ENCODE measurements around the gene ACTN1. TPM values are rescaled to one million over a fixed set of nuclear protein-coding genes. Genes with fewer than 3 reads are reported as not detected.
A peak's percentile ranks its signal among the peaks of the same experiment; 100 is the strongest.

The ACTN1 gene
- total and polyA plus RNA-seq, 7 experiments from 2014 or later, result 41.3 to 390 (median 227) TPM

DNA sequence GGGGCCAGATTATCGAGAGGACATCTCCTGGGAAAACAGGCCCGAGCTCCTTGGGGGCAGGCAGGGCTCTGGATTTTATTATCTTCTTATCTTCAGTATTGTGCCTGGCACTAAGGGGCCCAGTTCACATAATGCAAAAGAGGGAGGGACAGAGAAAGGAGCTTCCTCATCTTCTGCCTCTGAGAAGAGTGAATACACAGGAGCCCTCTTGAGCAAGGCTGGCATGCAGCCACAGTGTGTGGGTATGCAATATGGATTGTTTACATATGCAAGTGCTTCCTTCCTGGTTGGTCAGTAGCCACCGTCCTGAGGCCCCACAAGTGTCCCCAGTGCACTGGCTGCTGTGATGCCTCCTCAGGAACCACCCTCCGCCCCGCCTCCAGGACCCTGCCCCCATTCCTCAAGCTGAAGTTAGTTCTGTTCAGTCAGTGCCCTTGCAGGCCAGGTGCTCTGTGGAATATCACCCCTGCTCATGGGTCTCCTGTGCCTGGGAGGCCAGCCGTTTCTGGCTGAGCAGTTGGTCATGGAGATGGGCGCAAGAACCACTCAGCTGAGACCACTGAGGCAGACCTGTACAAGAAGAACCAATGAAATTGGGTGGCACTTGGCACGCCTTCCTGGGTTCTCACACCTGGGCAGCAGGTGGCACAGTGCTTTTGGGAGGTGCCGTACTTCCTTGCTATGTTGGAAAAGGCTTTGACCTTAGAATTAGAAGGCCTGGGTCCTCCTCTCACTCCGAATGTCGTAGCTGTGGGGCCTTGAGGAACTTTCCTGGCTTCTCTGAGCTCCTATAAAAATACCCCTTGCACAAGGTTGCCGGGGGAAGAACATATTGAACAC is 35.1 kb upstream of the ACTN1 start:
- DNase-seq (no peak), ATAC-seq (peak; percentile 90)
- H3K27ac ChIP-seq (ENCODE audit: low read depth, low read length), result no peak overlapping the region
- no peaks in the 10 kb centered on the region for H3K27me3 ChIP-seq (ENCODE audit: control insufficient read depth in 2 of 2, insufficient read depth in 2 of 2, low read length in 2 of 2)
- intact Hi-C loops (cut with micrococcal nuclease), result no loop called here
- POLR2A ChIA-PET, result no interaction called here
- H3K36me3 ChIP-seq (ENCODE audit: control insufficient read depth in 2 of 3, insufficient read depth in 3 of 3, low read length in 3 of 3), result no peaks in the 10 kb centered on the region
- Mint-ChIP-seq H3K4me3 (no peak overlapping the region), H3K36me3 (peaks cover 0 to 2% (median 0%) of the 10 kb centered on the region in 5 donors), H3K27ac (no peak overlapping the region), H3K9me3 (peaks cover 0 to 2% (median 0%) of the 10 kb centered on the region in 11 donors), H3K27me3 (peaks cover 0 to 3% (median 0%) of the 10 kb centered on the region in 5 donors), H3K4me1 (peaks cover 0 to 16% (median 12%) of the 10 kb centered on the region in 7 donors)
- peaks cover 0 to 3% of the 10 kb centered on the region in 2 donors for H3K4me1 ChIP-seq (ENCODE audit: control insufficient read depth in 2 of 2, insufficient read depth in 2 of 2, low read length in 2 of 2)
- H3K9me3 ChIP-seq (ENCODE audit: control insufficient read depth in 2 of 3, low read length in 3 of 3), result no peaks in the 10 kb centered on the region
- CTCF ChIA-PET, result no interaction called here
- no peak overlapping the region for H3K4me3 ChIP-seq (ENCODE audit: low read length)

DNA sequence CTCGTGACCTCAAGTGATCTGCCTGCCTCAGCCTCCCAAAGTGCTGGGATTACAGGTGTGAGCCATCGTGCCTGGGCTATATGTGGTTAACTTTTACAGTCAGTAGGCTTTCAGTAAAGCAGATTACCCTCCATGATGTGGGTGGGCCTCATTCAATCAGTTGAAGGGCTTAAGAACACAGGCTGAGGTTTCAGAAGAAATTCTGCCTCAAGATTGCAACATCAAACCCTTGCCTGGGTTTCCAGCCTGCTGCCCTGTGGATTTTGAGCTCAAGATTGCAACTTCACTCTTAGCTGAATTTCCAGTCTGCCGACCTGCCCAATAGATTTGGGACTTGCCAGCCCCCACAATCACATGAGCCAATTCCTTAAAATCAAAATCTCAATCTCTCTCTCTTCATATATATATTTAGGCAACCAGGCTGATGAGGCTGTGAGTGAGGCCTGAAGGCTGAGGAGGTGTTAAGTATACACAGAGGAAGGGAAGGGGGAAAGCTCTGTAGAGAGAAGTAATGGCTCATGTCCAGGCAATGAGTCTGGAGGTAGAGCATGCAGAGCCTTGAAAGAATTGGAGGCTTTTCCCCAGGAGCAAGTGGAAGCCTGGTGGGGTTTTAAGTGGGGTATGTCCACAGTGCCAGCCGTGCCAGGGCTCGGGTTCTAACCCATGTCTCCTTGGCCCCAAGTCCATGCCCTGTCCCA is 33.3 kb upstream of the ACTN1 start:
- H3K9me3 Mint-ChIP-seq, result peaks cover 0 to 2% (median 0%) of the 10 kb centered on the region in 11 donors
- ChIA-PET CTCF (interaction anchor here (0.6 to 1.2 kb wide), 2 partner anchors 56 to 101 kb away, joined by 3 to 6 read pairs; no protein-coding TSS in a partner anchor), POLR2A (interaction anchor here (0.9 kb wide), 1 partner anchor 36 kb away, joined by 3 read pairs; no protein-coding TSS in a partner anchor)
- H3K27me3 ChIP-seq (ENCODE audit: control insufficient read depth in 2 of 2, insufficient read depth in 2 of 2, low read length in 2 of 2), result no peaks in the 10 kb centered on the region
- peaks cover 0 to 16% (median 12%) of the 10 kb centered on the region in 7 donors for H3K4me1 Mint-ChIP-seq
- peak overlapping the region in 2 of 9 donors; percentile 34 to 65 for H3K27ac Mint-ChIP-seq
- no peaks in the 10 kb centered on the region for H3K36me3 ChIP-seq (ENCODE audit: control insufficient read depth in 2 of 3, insufficient read depth in 3 of 3, low read length in 3 of 3)
- no peak overlapping the region for H3K4me3 Mint-ChIP-seq
- peaks cover 0 to 2% (median 0%) of the 10 kb centered on the region in 5 donors for H3K36me3 Mint-ChIP-seq
- DNase-seq, result no peak
- H3K4me3 ChIP-seq (ENCODE audit: low read length), result no peak overlapping the region
- ATAC-seq, result no peak
- no peaks in the 10 kb centered on the region for H3K9me3 ChIP-seq (ENCODE audit: control insufficient read depth in 2 of 3, low read length in 3 of 3)
- H3K27ac ChIP-seq (ENCODE audit: low read depth, low read length), result no peak overlapping the region
- no peaks in the 10 kb centered on the region for H3K27me3 Mint-ChIP-seq
- H3K4me1 ChIP-seq (ENCODE audit: control insufficient read depth in 2 of 2, insufficient read depth in 2 of 2, low read length in 2 of 2), result peaks cover 0 to 3% of the 10 kb centered on the region in 2 donors
- intact Hi-C loops (cut with micrococcal nuclease), result no loop called here

DNA sequence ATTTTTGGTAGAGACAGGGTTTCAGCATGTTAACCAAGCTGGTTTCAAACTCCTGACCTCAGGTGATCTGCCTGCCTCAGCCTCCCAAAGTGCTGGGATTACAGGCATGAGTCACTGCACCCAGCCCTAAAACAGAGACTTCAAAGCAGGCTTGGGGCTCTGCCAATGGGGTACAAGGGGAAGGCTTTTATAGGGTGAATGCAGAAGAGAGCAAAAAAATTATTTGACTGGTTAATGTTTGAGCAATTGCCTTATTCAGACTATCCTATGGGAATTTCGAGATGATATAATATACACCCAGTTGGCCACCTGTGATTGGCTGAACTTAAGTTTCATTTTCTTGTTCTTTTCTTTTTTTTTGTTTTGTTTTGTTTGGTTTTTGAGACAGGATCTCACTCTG is 31.5 kb upstream of the ACTN1 start:
- Histone ChIP-seq H3K36me3 (ENCODE audit: control insufficient read depth in 2 of 3, insufficient read depth in 3 of 3, low read length in 3 of 3) (no peaks in the 10 kb centered on the region), H3K4me3 (ENCODE audit: low read length) (no peak overlapping the region), H3K9me3 (ENCODE audit: control insufficient read depth in 2 of 3, low read length in 3 of 3) (no peaks in the 10 kb centered on the region), H3K27ac (ENCODE audit: low read depth, low read length) (no peak overlapping the region), H3K27me3 (ENCODE audit: control insufficient read depth in 2 of 2, insufficient read depth in 2 of 2, low read length in 2 of 2) (no peaks in the 10 kb centered on the region), H3K4me1 (ENCODE audit: control insufficient read depth in 2 of 2, insufficient read depth in 2 of 2, low read length in 2 of 2) (peaks cover 0 to 3% of the 10 kb centered on the region in 2 donors)
- Mint-ChIP-seq H3K4me3 (no peak overlapping the region), H3K27ac (peak overlapping the region in 4 of 9 donors; percentile 28 to 69 (median 49)), H3K36me3 (peaks cover 0 to 2% (median 0%) of the 10 kb centered on the region in 5 donors), H3K27me3 (no peaks in the 10 kb centered on the region), H3K4me1 (peaks cover 0 to 17% (median 9%) of the 10 kb centered on the region in 7 donors), H3K9me3 (peaks cover 0 to 2% (median 0%) of the 10 kb centered on the region in 11 donors)
- ATAC-seq (no peak), DNase-seq (no peak)
- ChIA-PET CTCF (no interaction called here), POLR2A (no interaction called here)
- intact Hi-C loops (cut with micrococcal nuclease), result loop anchor here in 1 of 2 donors (2.0 kb wide), 1 partner anchor 100 kb away; no protein-coding TSS in a partner anchor

DNA sequence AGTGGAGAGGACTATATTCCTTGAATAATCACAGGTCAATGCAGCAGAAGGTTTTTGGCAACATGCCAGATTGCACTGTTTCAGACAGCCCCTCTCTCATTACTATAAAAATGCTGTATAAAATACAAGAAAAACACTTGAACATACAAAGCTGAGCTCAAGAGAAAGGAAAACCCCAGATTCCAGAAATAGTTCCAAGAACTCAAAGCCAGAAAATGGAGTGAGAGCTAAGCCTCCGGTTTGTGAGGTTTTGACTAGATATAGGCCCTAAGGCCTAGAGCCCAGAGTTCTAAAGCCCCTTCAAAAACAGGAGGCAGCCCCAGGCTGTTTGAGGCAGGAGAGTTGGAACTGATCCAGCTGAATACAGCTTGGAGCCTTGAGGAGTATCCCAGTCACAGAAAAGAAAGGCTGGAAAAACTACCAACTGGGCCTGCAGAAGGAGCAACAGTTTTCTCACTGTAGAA is 29.4 kb upstream of the ACTN1 start:
- Histone ChIP-seq H3K4me3 (ENCODE audit: low read length) (no peak overlapping the region), H3K27ac (ENCODE audit: low read depth, low read length) (no peak overlapping the region), H3K9me3 (ENCODE audit: control insufficient read depth in 2 of 3, low read length in 3 of 3) (no peaks in the 10 kb centered on the region), H3K36me3 (ENCODE audit: control insufficient read depth in 2 of 3, insufficient read depth in 3 of 3, low read length in 3 of 3) (no peaks in the 10 kb centered on the region), H3K4me1 (ENCODE audit: control insufficient read depth in 2 of 2, insufficient read depth in 2 of 2, low read length in 2 of 2) (peaks cover 0 to 3% of the 10 kb centered on the region in 2 donors), H3K27me3 (ENCODE audit: control insufficient read depth in 2 of 2, insufficient read depth in 2 of 2, low read length in 2 of 2) (no peaks in the 10 kb centered on the region)
- peak overlapping the region in 1 of 9 donors; percentile 10 for H3K27ac Mint-ChIP-seq
- no peak overlapping the region for H3K4me3 Mint-ChIP-seq
- POLR2A ChIA-PET, result interaction anchor here (0.6 kb wide), 1 partner anchor 9 kb away, joined by 3 read pairs; no protein-coding TSS in a partner anchor
- CTCF ChIA-PET, result no interaction called here
- no peak for ATAC-seq
- DNase-seq, result no peak
- peaks cover 0 to 2% (median 0%) of the 10 kb centered on the region in 11 donors for H3K9me3 Mint-ChIP-seq
- H3K27me3 Mint-ChIP-seq, result peaks cover 0 to 5% (median 0%) of the 10 kb centered on the region in 5 donors
- H3K4me1 Mint-ChIP-seq, result peaks cover 3 to 12% (median 9%) of the 10 kb centered on the region in 7 donors
- intact Hi-C loops (cut with micrococcal nuclease), result no loop called here
- peaks cover 0 to 2% (median 0%) of the 10 kb centered on the region in 5 donors for H3K36me3 Mint-ChIP-seq

DNA sequence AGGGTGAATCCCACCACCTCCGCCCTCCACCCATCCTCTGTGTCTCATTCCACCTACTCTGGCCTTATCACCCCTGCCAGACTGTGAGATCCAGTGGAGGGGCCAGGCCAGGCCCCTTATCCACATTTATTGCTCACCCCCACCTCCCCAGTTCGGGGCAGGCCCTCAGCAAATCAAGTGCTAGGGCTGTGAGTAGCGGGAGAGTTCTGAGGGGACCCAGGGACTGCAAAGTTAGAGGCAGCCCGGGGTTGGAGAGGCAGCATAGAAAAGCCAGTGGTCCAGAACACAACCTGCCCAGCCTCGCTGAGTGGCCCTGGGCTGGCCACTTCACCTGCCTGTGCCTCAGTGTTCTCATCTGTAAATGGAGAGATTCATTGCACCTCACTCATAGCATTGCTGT is 27.2 kb upstream of the ACTN1 start:
- H3K27ac ChIP-seq (ENCODE audit: low read depth, low read length), result no peak overlapping the region
- Mint-ChIP-seq H3K27me3 (peaks cover 0 to 5% (median 0%) of the 10 kb centered on the region in 5 donors), H3K27ac (no peak overlapping the region), H3K9me3 (peaks cover 0 to 2% (median 0%) of the 10 kb centered on the region in 11 donors), H3K4me1 (peaks cover 7 to 16% (median 11%) of the 10 kb centered on the region in 7 donors), H3K36me3 (peaks cover 0 to 2% (median 0%) of the 10 kb centered on the region in 5 donors), H3K4me3 (no peak overlapping the region)
- no peaks in the 10 kb centered on the region for H3K36me3 ChIP-seq (ENCODE audit: control insufficient read depth in 2 of 3, insufficient read depth in 3 of 3, low read length in 3 of 3)
- CTCF ChIA-PET, result interaction anchor here (6.5 kb wide), 1 partner anchor 96 kb away, joined by 54 read pairs; no protein-coding TSS in a partner anchor
- intact Hi-C loops (cut with micrococcal nuclease), result no loop called here
- ATAC-seq (no peak), DNase-seq (no peak)
- no peak overlapping the region for H3K4me3 ChIP-seq (ENCODE audit: low read length)
- H3K27me3 ChIP-seq (ENCODE audit: control insufficient read depth in 2 of 2, insufficient read depth in 2 of 2, low read length in 2 of 2), result no peaks in the 10 kb centered on the region
- peaks cover 0 to 3% of the 10 kb centered on the region in 2 donors for H3K4me1 ChIP-seq (ENCODE audit: control insufficient read depth in 2 of 2, insufficient read depth in 2 of 2, low read length in 2 of 2)
- POLR2A ChIA-PET, result no interaction called here
- no peaks in the 10 kb centered on the region for H3K9me3 ChIP-seq (ENCODE audit: control insufficient read depth in 2 of 3, low read length in 3 of 3)

DNA sequence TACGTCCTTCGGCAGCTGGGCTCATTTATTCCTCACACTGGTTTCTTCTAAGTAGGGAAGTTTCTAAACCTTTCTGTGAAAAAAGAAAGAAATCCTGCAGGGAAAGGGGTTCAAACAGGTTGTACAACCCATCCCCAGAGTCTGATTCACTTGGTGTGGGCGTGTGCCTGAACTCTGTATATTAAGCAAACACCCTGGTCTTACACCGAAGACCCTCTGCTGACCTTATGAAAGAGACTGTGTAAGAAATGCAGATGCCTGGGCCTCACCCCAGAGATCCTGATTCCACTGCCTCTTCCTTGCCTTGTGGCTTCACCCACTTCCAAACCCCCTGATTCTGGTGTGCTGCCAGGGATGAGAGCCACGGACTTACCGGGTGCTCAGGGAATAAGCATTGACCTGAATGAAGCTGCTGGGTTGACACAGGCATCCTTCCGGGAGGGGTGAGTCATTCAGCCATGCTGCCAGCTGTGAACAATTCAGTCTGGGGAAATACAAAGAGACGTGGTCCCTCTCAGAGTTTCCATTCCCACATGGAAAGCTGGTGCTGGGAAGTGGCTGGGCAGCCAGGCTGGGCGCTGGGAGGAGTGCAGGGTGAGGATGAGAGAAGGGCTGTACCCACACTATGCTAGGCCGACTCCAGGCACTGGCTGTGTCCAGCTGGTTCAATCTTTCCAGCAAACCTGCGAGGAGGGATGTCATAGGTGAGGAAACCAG is 26.5 kb upstream of the ACTN1 start:
- H3K36me3 Mint-ChIP-seq, result peaks cover 0 to 2% (median 0%) of the 10 kb centered on the region in 5 donors

More for the DNA sequence above, 26.5 kb upstream of the ACTN1 start:
- Histone ChIP-seq H3K9me3 (ENCODE audit: control insufficient read depth in 2 of 3, low read length in 3 of 3) (no peaks in the 10 kb centered on the region), H3K36me3 (ENCODE audit: control insufficient read depth in 2 of 3, insufficient read depth in 3 of 3, low read length in 3 of 3) (no peaks in the 10 kb centered on the region), H3K27me3 (ENCODE audit: control insufficient read depth in 2 of 2, insufficient read depth in 2 of 2, low read length in 2 of 2) (no peaks in the 10 kb centered on the region), H3K27ac (ENCODE audit: low read depth, low read length) (no peak overlapping the region), H3K4me3 (ENCODE audit: low read length) (no peak overlapping the region), H3K4me1 (ENCODE audit: control insufficient read depth in 2 of 2, insufficient read depth in 2 of 2, low read length in 2 of 2) (no peaks in the 10 kb centered on the region)
- intact Hi-C loops (cut with micrococcal nuclease), result no loop called here
- no peak overlapping the region for H3K27ac Mint-ChIP-seq
- no peak for DNase-seq
- POLR2A ChIA-PET, result no interaction called here
- peaks cover 0 to 5% (median 0%) of the 10 kb centered on the region in 5 donors for H3K27me3 Mint-ChIP-seq
- ATAC-seq, result no peak
- CTCF ChIA-PET, result interaction anchor here (1.3 to 6.5 kb wide), 2 partner anchors 19 to 95 kb away, joined by 3 to 54 read pairs; no protein-coding TSS in a partner anchor
- H3K4me1 Mint-ChIP-seq, result peaks cover 7 to 12% (median 9%) of the 10 kb centered on the region in 7 donors
- H3K9me3 Mint-ChIP-seq, result peaks cover 0 to 4% (median 0%) of the 10 kb centered on the region in 11 donors
- no peak overlapping the region for H3K4me3 Mint-ChIP-seq
